Astrocyte (in vitro differentiated cells and primary cell): ENCODE results near the gene DESI1. TPM values are rescaled to one million over a fixed set of nuclear protein-coding genes. Genes with fewer than 3 reads are reported as not detected.
"Not testable (repeated sequence)": the region's sequence is repeated elsewhere in the genome, so short reads cannot be mapped to it uniquely, and the experiment has no call there.

Experiments
- DNase-seq: peaks from one replicate; pipeline ENCODE4 v3.0.0-alpha.2; 2010; ENCODE audit warnings: low read depth
- FAIRE-seq: peaks from 2 replicates; lab custom pipeline; 2011; peaks lifted over from hg19 to GRCh38; lab: Jason Lieb, UNC
- H2AFZ ChIP-seq: 2 replicates; pipeline ENCODE4 v1.6.0; 2012; ENCODE audit warnings: low read depth, low read length, inconsistent platforms
- H3K27ac ChIP-seq: 2 replicates; pipeline ENCODE4 v1.5.1; 2011; ENCODE audit warnings: low read depth, low read length, inconsistent platforms
- H3K27me3 ChIP-seq: 2 replicates; pipeline ENCODE4 v1.6.0; 2011; ENCODE audit warnings: low read length, inconsistent platforms; ENCODE audit not compliant: insufficient read depth
- H3K36me3 ChIP-seq: 2 replicates; pipeline ENCODE4 v1.5.1; 2011; ENCODE audit warnings: low read length, inconsistent platforms; ENCODE audit not compliant: insufficient read depth
- H3K4me1 ChIP-seq: 2 replicates; pipeline ENCODE4 v1.5.1; 2011; ENCODE audit warnings: low read length, inconsistent platforms; ENCODE audit not compliant: insufficient read depth
- H3K4me2 ChIP-seq: 2 replicates; pipeline ENCODE4 v1.6.0; 2012; ENCODE audit warnings: low read length, inconsistent platforms
- H3K4me3 ChIP-seq: 2 replicates; pipeline ENCODE4 v1.5.1; 2011; ENCODE audit warnings: low read depth, mild to moderate bottlenecking, low read length, inconsistent platforms; ENCODE audit not compliant: insufficient read depth
- H3K79me2 ChIP-seq: 2 replicates; pipeline ENCODE4 v1.6.0; 2012; ENCODE audit warnings: mild to moderate bottlenecking, low read length, inconsistent platforms; ENCODE audit not compliant: insufficient read depth
- H3K9ac ChIP-seq: 2 replicates; pipeline ENCODE4 v1.6.0; 2012; ENCODE audit warnings: mild to moderate bottlenecking, low read length, inconsistent platforms
- H3K9me3 ChIP-seq: 2 replicates; pipeline ENCODE4 v1.5.1; 2012; ENCODE audit warnings: low read depth, mild to moderate bottlenecking, low read length, inconsistent platforms; ENCODE audit not compliant: insufficient read depth
- H4K20me1 ChIP-seq: 2 replicates; pipeline ENCODE4 v1.6.0; 2012; ENCODE audit warnings: low read length, inconsistent platforms; ENCODE audit not compliant: insufficient read depth
- H3K27ac Mint-ChIP-seq: one replicate; pipeline ENCODE4 v1.8.0; 2021; ENCODE audit warnings: mild to moderate bottlenecking, mixed read lengths; ENCODE audit not compliant: unreplicated experiment
- H3K27me3 Mint-ChIP-seq: one replicate; pipeline ENCODE4 v1.8.0; 2021; ENCODE audit warnings: low read depth, mixed read lengths; ENCODE audit not compliant: unreplicated experiment
- H3K36me3 Mint-ChIP-seq: one replicate; pipeline ENCODE4 v1.8.0; 2021; ENCODE audit warnings: low read depth, mixed read lengths; ENCODE audit not compliant: unreplicated experiment
- H3K4me1 Mint-ChIP-seq: one replicate; pipeline ENCODE4 v1.8.0; 2021; ENCODE audit warnings: low read depth, mixed read lengths; ENCODE audit not compliant: unreplicated experiment
- H3K4me3 Mint-ChIP-seq: one replicate; pipeline ENCODE4 v1.8.0; 2021; ENCODE audit warnings: mild to moderate bottlenecking, moderate library complexity, mixed read lengths; ENCODE audit not compliant: unreplicated experiment
- H3K9me3 Mint-ChIP-seq: one replicate; pipeline ENCODE4 v1.8.0; 2021; ENCODE audit warnings: mild to moderate bottlenecking, mixed read lengths; ENCODE audit not compliant: unreplicated experiment
- EZH2 ChIP-seq: IDR thresholded peaks from 2 replicates; pipeline ENCODE4 v1.6.1; 2012; ENCODE audit warnings: mild to moderate bottlenecking, low read length, inconsistent platforms; ENCODE audit not compliant: insufficient read depth
- total RNA-seq: library from RNA; stranded (reverse); gene quantifications from 2 replicates; pipeline ENCODE4 v1.2.1, GENCODE V29; 2021
- TF ChIP-seq, protein P1 (sequence below): IDR thresholded peaks from 2 replicates; pipeline ENCODE4 v1.5.1; 2011; ENCODE audit warnings: low read depth, mild to moderate bottlenecking, inconsistent platforms, low read length, moderate library complexity; ENCODE audit not compliant: insufficient read depth

The DESI1 gene
- total RNA-seq, 1 donor from 2014 or later, result 48.2 TPM

DNA sequence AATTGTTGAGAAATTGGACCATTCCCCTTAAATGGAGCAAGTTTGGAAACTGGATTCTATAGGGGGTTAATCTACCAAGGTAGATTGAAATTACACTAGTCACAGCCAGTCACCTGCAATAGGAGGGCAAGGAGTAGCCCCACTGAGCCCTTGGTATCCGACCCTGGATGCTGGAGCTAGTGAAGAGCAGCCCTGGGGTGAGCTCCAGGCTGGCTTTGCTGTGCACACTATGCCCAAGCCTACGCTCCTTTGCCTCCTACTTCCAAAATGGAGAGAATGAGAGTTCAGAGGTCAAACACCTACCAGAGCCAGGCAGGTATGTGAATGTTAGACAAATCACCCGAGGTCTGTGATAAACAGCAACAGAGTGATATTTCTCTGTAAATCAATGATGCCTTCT, 44.1 kb upstream of the DESI1 start:
- no peak for DNase-seq
- no peaks in the 10 kb centered on the region for H3K9me3 ChIP-seq
- TF ChIP-seq EZH2, result no peak
- TF ChIP-seq, protein P1, sequence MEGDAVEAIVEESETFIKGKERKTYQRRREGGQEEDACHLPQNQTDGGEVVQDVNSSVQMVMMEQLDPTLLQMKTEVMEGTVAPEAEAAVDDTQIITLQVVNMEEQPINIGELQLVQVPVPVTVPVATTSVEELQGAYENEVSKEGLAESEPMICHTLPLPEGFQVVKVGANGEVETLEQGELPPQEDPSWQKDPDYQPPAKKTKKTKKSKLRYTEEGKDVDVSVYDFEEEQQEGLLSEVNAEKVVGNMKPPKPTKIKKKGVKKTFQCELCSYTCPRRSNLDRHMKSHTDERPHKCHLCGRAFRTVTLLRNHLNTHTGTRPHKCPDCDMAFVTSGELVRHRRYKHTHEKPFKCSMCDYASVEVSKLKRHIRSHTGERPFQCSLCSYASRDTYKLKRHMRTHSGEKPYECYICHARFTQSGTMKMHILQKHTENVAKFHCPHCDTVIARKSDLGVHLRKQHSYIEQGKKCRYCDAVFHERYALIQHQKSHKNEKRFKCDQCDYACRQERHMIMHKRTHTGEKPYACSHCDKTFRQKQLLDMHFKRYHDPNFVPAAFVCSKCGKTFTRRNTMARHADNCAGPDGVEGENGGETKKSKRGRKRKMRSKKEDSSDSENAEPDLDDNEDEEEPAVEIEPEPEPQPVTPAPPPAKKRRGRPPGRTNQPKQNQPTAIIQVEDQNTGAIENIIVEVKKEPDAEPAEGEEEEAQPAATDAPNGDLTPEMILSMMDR, result no peak
- no peak overlapping the region for H3K4me3 ChIP-seq
- H3K9ac ChIP-seq, result no peak overlapping the region
- H2AFZ ChIP-seq, result no peak overlapping the region
- no peak overlapping the region for H3K4me3 Mint-ChIP-seq
- peaks cover 16% of the 10 kb centered on the region for H4K20me1 ChIP-seq
- no peaks in the 10 kb centered on the region for H3K9me3 Mint-ChIP-seq
- no peak overlapping the region for H3K4me2 ChIP-seq
- H3K36me3 ChIP-seq, result peaks cover 46% of the 10 kb centered on the region
- H3K79me2 ChIP-seq, result no peaks in the 10 kb centered on the region
- no peak for FAIRE-seq
- peaks cover 9% of the 10 kb centered on the region for H3K36me3 Mint-ChIP-seq
- H3K4me1 Mint-ChIP-seq, result peaks cover 12% of the 10 kb centered on the region
- H3K4me1 ChIP-seq, result peaks cover 20% of the 10 kb centered on the region
- H3K27me3 ChIP-seq, result no peaks in the 10 kb centered on the region
- H3K27me3 Mint-ChIP-seq, result no peaks in the 10 kb centered on the region
- no peak overlapping the region for H3K27ac Mint-ChIP-seq
- no peak overlapping the region for H3K27ac ChIP-seq

DNA sequence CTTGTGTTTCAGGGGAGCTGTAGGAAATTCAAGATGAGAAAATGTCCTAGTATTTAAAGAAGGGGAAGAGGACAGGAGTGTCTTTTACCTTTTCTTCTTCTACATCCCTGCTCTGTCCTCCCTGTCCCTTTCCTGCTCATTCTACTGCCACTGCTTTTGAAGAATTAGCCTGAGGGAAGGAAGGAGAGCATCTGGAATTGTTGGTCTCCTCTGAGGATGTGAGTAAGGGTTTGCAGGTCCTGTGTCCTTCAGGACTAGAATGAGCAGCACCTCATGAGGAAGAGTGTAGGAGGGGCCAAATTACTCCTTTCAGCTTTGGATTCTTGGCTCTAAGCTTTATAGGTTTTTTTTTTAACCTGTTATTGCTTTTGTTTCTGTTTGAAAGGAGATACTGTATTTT, 43.6 kb upstream of the DESI1 start:
- no peak overlapping the region for H2AFZ ChIP-seq
- DNase-seq (no peak), FAIRE-seq (no peak)
- peaks cover 18% of the 10 kb centered on the region for H4K20me1 ChIP-seq
- no peak overlapping the region for H3K4me3 Mint-ChIP-seq
- no peaks in the 10 kb centered on the region for H3K27me3 Mint-ChIP-seq
- no peak overlapping the region for H3K4me3 ChIP-seq
- no peak overlapping the region for H3K27ac ChIP-seq
- H3K9me3 Mint-ChIP-seq, result no peaks in the 10 kb centered on the region
- H3K36me3 ChIP-seq, result peaks cover 48% of the 10 kb centered on the region
- peaks cover 9% of the 10 kb centered on the region for H3K36me3 Mint-ChIP-seq
- H3K4me1 ChIP-seq, result peaks cover 18% of the 10 kb centered on the region
- H3K27ac Mint-ChIP-seq, result no peak overlapping the region
- no peaks in the 10 kb centered on the region for H3K79me2 ChIP-seq
- TF ChIP-seq, protein P1, result no peak
- TF ChIP-seq EZH2, result no peak
- H3K27me3 ChIP-seq, result no peaks in the 10 kb centered on the region
- H3K4me2 ChIP-seq, result no peak overlapping the region
- H3K4me1 Mint-ChIP-seq, result peaks cover 10% of the 10 kb centered on the region
- H3K9me3 ChIP-seq, result no peaks in the 10 kb centered on the region
- no peak overlapping the region for H3K9ac ChIP-seq

- H2AFZ ChIP-seq, H3K9ac ChIP-seq, H3K27ac Mint-ChIP-seq, DNase-seq, H3K4me2 ChIP-seq, H3K9me3 Mint-ChIP-seq, H3K27ac ChIP-seq, FAIRE-seq, H3K27me3 ChIP-seq, H3K79me2 ChIP-seq, H3K4me3 Mint-ChIP-seq, H3K27me3 Mint-ChIP-seq, H3K9me3 ChIP-seq, H3K4me1 Mint-ChIP-seq, H3K4me3 ChIP-seq: not testable (repeated sequence)
- peaks cover 12% of the 10 kb centered on the region for H3K36me3 Mint-ChIP-seq
- Histone ChIP-seq H3K4me1 (peaks cover 12% of the 10 kb centered on the region), H4K20me1 (peaks cover 18% of the 10 kb centered on the region), H3K36me3 (peaks cover 53% of the 10 kb centered on the region)
These were observed 42.8 kb upstream of the DESI1 start for GRCh38 chr22:41663594-41663993.
